ENCODE measurements around the gene RUNX1.
A peak's percentile ranks its signal among the peaks of the same experiment; 100 is the strongest.

Gene RUNX1

GRCh38 chr21:34745557-34746255 lies 303.4 kb downstream of the RUNX1 start:
- Histone ChIP-seq H3K4me3 (ENCODE audit: low read depth in 1 of 2, low read length in 1 of 2) (peak overlapping the region in 1 of 2 experiments; percentile 34), H3K4me1 (ENCODE audit: control insufficient read depth in 1 of 2, insufficient read depth in 1 of 2, low read depth in 1 of 2, low read length in 1 of 2) (peaks cover 7 to 8% of the 10 kb centered on the region in 2 experiments), H3K36me3 (no peaks in the 10 kb centered on the region), H3K27ac (no peak overlapping the region), H3K9me3 (no peaks in the 10 kb centered on the region), H3K27me3 (peaks cover 30% of the 10 kb centered on the region)
- peak; percentile 83 for TF ChIP-seq CTCF (IDR thresholded peaks at IDR 0.05)

- TF ChIP-seq CTCF (IDR thresholded peaks at IDR 0.05): no peak
- no peaks in the 10 kb centered on the region for H3K36me3 ChIP-seq
These were observed 304.3 kb downstream of the RUNX1 start for GRCh38 chr21:34744801-34745200.

GRCh38 chr21:34743831-34744230 lies 305.3 kb downstream of the RUNX1 start:
- H3K27me3 ChIP-seq: peaks cover 29% of the 10 kb centered on the region
- no peak overlapping the region for H3K27ac ChIP-seq
- peaks cover 7 to 8% of the 10 kb centered on the region in 2 experiments for H3K4me1 ChIP-seq (ENCODE audit: control insufficient read depth in 1 of 2, insufficient read depth in 1 of 2, low read depth in 1 of 2, low read length in 1 of 2)
- H3K4me3 ChIP-seq (ENCODE audit: low read depth in 1 of 2, low read length in 1 of 2): no peak overlapping the region
- TF ChIP-seq CTCF (IDR thresholded peaks at IDR 0.05): no peak
- H3K36me3 ChIP-seq: no peaks in the 10 kb centered on the region
- no peaks in the 10 kb centered on the region for H3K9me3 ChIP-seq

More at GRCh38 chr21:34744801-34745200, 304.3 kb downstream of the RUNX1 start:
- Histone ChIP-seq H3K4me3 (ENCODE audit: low read depth in 1 of 2, low read length in 1 of 2) (no peak overlapping the region), H3K27ac (no peak overlapping the region), H3K27me3 (peaks cover 30% of the 10 kb centered on the region), H3K9me3 (no peaks in the 10 kb centered on the region), H3K4me1 (ENCODE audit: control insufficient read depth in 1 of 2, insufficient read depth in 1 of 2, low read depth in 1 of 2, low read length in 1 of 2) (peaks cover 7 to 8% of the 10 kb centered on the region in 2 experiments)

GRCh38 chr21:34743285-34743684 lies 305.8 kb downstream of the RUNX1 start:
- no peak for TF ChIP-seq CTCF (IDR thresholded peaks at IDR 0.05)
- H3K36me3 ChIP-seq: no peaks in the 10 kb centered on the region
- peaks cover 7 to 8% of the 10 kb centered on the region in 2 experiments for H3K4me1 ChIP-seq (ENCODE audit: control insufficient read depth in 1 of 2, insufficient read depth in 1 of 2, low read depth in 1 of 2, low read length in 1 of 2)
- no peaks in the 10 kb centered on the region for H3K9me3 ChIP-seq
- H3K4me3 ChIP-seq (ENCODE audit: low read depth in 1 of 2, low read length in 1 of 2): no peak overlapping the region
- peaks cover 23% of the 10 kb centered on the region for H3K27me3 ChIP-seq
- H3K27ac ChIP-seq: no peak overlapping the region

- Histone ChIP-seq H3K4me3 (ENCODE audit: low read depth in 1 of 2, low read length in 1 of 2) (no peak overlapping the region), H3K27ac (no peak overlapping the region), H3K36me3 (no peaks in the 10 kb centered on the region), H3K4me1 (ENCODE audit: control insufficient read depth in 1 of 2, insufficient read depth in 1 of 2, low read depth in 1 of 2, low read length in 1 of 2) (no peaks in the 10 kb centered on the region), H3K27me3 (peaks cover 18% of the 10 kb centered on the region), H3K9me3 (no peaks in the 10 kb centered on the region)
- no peak for TF ChIP-seq CTCF (IDR thresholded peaks at IDR 0.05)
These were observed 308.9 kb downstream of the RUNX1 start for GRCh38 chr21:34740198-34740597.
